NCI-H2029 (cell line): ENCODE results near the gene FOSL1.
"Not testable (repeated sequence)": the region's sequence is repeated elsewhere in the genome, so short reads cannot be mapped to it uniquely, and the experiment has no call there.

Source experiments
- DNase-seq: peaks from one replicate; lab custom pipeline; 2025; lab: John Stamatoyannopoulos, UW

Gene FOSL1

DNA sequence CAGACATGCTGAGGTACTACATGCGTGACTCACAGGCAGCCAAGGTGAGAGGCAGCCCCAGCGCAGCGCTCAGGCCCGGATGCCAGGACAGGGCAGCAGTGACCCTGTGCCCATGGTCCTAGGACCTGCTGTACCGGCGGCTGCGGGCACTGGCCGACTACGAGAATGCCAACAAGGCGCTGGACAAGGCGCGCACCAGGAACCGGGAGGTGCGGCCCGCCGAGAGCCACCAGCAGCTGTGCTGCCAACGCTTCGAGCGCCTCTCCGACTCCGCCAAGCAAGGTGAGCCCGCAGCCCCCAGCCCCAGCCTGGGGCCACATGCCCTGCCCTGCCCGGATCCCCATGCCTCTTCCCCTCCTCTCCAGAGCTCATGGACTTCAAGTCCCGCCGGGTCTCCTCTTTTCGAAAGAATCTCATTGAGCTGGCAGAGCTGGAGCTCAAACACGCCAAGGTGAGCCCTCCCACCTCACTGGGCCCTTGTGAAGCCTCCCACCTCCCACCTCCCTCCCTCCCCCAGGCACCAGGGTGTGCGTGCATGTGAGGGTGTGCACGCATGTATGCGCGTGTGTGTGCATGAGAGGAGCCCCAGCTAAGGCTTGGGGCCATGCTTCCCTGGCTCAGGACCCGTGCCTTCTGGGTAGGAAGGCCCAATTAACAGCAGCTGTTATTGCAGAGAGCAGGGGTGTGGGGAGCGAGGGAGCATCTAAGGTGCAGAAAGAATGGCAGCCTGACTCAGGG, 47.5 kb downstream of the FOSL1 start:
- DNase-seq, result no peak

DNA sequence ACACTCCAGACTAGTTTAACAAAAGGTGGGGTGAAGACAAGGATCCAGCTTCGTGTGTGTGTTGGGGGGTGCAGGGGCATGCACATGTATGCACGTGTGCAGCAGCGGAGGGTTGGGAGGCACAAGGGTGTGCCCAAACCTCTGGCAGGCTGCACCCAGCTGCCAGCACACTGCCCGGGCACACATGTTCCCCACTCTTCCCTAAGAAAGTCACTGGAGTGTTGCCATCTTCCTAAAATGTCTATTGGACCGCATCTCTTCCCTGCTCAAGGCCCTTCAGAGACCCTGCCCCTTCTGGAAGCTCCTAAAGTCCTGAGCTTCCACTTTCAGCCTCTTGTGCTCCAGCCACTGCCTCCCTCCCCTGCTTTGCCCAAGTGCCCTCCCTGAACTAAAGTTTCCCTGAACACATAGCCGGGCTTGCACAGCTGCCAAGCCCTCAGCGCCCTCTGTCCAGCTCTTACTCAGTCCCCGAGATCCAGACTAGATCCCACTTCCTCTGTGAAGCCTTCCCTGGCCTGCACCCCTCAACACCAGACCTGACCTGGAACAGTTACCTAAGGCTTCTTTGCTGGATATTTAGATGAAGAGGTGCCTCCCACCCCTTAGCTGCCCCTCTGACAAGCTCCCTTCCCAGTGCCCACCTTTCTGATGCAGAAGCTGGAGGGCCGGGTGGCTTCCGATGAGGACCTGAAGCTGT, 48.2 kb downstream of the FOSL1 start:
- DNase-seq, result no peak

DNA sequence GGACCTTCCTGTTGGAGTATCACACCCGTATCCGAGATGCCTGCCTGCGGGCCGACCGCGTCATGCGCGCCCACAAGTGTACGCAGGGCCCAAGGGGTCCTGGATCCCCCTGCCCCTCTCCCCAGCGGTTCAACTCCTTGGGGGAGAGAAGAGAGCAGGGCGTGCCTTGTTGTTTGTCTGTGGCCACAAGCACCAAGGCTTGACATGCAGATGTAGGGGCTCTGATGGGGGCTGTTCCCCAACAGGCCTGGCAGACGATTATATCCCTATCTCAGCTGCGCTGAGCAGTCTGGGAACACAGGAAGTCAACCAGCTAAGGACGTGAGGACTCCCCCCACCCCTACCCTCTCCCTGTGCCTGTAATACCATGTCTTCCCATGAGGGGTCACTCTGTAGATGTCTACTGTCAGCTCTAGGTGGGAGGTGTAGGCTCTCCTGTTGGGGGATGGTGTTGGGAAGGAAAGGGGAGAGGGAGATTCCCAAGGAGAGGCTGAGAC, 49.1 kb downstream of the FOSL1 start:
- no peak for DNase-seq

DNA sequence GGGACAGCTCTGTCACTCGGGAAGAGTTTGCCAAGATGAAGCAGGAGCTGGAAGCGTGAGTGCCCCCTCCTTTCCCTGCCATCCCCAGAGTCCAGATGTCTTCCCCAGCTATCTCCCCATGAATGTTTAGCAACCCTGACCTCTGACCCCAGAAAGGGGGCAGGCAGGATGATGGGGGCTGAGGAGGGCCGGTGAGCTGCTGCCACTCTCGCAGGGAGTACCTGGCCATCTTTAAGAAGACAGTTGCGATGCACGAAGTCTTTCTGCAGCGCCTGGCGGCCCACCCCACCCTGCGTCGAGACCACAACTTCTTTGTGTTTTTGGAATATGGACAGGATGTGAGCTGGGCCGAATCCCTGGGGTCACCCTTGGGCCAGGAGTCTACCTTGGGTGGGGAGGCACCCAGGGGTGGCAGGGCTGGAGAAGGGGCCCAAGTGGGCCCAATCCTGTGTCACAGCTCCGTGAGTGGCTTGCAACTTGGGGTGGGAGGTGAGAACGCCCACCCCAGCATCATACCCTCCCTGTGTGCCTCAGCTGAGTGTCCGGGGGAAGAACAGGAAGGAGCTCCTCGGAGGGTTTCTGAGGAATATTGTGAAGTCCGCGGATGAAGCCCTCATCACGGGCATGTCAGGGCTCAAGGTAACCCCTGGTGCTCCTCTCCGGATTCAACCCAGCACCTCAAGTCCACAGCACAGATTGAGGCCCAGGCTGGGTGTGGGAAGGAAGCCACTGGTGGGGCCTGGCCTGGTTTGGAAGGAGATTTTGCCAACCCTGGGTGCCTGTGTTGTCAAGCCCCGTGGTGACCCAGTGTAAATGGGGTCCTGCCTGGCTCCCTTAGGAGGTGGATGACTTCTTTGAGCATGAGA, 49.7 kb downstream of the FOSL1 start:
- no peak for DNase-seq

DNA sequence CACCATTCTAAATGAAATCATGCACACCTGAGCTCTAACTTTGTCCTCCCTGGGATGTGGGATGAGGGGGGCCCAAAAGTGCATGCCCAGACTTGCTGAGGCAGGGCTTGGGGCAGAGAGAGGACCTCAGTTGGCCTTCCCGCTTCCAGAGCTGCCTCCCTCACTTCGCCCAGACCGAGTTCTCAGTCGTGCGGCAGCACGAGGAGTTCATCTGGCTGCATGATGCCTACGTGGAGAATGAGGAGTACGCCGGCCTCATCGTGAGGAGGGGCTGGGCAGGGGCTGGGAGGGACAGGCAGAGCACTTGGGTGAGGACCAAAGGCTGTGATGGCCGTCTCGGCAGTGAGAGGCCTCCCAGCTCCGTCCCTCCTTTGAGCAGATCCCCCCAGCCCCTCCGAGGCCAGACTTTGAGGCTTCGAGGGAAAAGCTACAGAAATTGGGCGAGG, 50.4 kb downstream of the FOSL1 start:
- DNase-seq, result no peak

DNA sequence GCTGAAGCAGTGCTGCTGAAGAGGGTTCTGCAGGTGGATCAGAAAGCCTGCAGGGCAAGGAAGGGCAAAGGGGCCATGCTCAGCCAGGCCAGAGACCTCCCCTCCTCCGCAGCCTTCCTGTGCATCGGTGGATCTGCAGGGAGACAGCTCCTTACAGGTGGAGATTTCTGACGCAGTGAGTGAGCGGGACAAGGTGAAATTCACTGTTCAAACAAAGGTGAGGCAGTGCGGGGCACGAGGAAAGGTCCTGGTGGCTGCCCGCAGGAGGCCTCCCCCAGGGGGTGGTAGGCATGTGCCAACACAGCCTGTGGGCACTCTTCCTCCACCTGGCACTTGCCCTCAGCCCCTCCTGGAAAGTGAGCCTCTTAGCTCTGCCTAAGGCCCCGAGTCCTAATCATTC, 50.8 kb downstream of the FOSL1 start:
- no peak for DNase-seq

DNA sequence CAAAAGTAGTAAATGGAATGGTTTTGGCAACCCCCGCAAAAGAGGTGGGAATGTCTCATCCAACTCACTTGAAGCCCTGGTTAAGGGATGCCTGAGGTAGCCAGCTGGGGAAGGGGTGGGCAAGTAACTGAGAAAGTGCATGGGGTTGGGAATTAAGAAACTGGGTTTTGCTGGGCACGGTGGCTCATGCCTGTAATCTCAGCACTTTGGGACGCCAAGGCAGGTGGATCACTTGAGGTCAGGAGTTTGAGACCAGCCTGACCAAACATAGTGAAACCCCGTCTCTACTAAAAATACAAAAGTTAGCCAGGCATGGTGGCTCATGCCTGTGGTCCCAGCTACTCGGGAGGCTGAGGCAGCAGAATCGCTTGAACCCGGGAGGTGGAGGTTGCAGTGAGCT, 51.5 kb downstream of the FOSL1 start:
- DNase-seq, result not testable (repeated sequence)

DNA sequence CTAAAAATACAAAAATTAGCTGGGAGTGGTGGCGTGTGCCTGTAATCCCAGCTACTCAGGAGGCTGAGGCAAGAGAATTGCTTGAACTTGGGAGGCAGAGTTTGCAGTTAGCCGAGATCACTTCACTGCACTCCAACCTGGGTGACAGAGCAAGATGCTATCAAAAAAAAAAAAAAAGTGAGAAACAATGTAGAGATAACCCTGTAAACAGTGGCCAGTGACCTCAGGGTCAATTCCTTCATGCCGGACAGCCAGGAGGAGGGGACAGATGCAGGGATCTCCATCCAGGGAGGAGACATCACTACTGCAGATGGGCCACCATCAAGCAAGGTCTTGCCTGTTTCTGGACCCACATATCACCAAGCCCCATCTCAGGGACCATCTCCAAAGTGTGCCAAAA, 52.4 kb downstream of the FOSL1 start:
- no peak for DNase-seq

DNA sequence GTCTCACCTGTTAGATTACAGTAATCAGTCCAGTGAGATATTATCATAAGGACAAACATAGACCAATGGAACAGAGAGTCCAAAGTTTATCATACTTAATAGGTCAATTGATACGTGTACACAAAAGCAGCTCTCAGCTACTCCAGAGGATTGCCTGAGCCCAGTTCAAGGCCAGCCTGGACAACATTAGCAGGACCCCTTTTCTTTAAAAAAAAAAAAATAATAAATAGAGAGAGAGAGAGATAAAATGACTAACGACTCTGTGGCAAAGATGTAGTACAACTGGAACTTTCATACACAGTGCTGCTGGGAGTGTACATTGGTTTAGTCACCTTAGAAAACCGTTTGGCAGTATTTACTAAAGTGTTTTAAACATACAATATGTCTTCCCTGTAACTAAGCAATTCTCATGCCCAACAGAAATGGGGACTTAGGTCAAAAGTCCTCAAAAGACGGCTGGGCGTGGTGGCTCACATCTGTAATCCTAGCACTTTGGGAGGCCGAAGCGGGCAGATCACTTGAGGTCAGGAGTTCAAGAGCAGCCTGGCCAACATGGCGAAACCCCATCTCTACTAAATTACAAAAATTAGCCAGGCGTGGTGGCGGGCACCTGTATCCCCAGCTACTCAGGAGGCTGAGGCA, 55.8 kb downstream of the FOSL1 start:
- DNase-seq, result no peak

DNA sequence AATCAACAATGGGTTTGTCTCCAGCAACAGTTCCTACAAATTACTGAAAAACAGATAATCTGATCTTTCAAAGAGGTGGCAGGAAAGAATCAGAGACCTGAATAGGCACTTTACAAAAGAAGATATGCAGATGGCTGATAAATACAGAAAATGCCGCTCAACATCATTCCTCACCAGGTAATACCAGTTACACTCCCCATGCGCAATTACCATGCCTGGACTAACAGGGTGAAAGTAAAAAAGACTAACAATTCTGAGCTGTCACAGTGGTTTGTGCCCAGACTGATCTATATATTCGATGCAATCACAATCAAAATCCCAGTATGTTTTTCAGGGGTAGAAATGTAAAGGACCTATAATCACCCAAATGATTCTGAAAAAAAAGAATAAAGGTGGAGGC, 56.4 kb downstream of the FOSL1 start:
- no peak for DNase-seq

DNA sequence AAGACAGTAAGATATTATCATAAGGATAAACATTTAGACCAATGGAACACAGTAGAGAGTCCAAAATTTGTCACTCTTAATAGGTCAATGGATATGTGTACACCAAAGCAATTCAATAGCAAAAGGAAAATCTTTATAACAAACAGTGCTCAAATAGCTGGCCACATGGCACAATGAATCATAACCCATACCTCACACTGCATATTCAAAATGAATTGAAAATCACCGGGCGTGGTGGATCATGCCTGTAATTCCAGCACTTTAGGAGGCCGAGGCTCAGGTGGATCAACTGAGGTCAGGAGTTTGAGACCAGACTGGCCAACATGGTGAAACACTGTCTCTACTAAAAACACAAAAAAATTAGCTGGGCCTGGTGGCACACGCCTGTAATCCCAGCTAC, 58.0 kb downstream of the FOSL1 start:
- DNase-seq, result no peak
